ENCODE measurements around the gene WDR77. TPM values are rescaled to one million over a fixed set of nuclear protein-coding genes. Genes with fewer than 3 reads are reported as not detected.

WDR77 gene
- total and polyA plus RNA-seq, 2 of the 13 experiments (the other 11 are each of a cell fraction or from before 2014, with no cell fraction given), result 90.6 to 108 TPM

- in situ Hi-C loops (cut with HindIII; ENCODE audit: extremely low pct_ligation_motif_present, low pct_unique_long_range_greater_than_20kb), result no loop called here
- no peaks in the 10 kb centered on the region for H3K9me3 ChIP-seq (ENCODE audit: low read length)
- POLR2A ChIA-PET, result interaction anchor here (1.5 to 1.6 kb wide), 2 partner anchors 9 to 29 kb away, joined by 4 to 8 read pairs; no protein-coding TSS in a partner anchor
- no peak overlapping the region for H2AFZ ChIP-seq (ENCODE audit: low read length)
- peaks cover 49% of the 10 kb centered on the region for H3K79me2 ChIP-seq (ENCODE audit: insufficient read depth, low read length)
- H3K27me3 ChIP-seq (ENCODE audit: control insufficient read depth in 1 of 2, insufficient read depth in 2 of 2, low read length in 2 of 2), result no peaks in the 10 kb centered on the region; a peak in 1 of 5 replicates
- H3K36me3 ChIP-seq (replicated peaks in 1 of 2; ENCODE audit: control insufficient read depth in 1 of 2, insufficient read depth in 2 of 2, low read length in 2 of 2), result peaks cover 16 to 26% of the 10 kb centered on the region in 2 experiments
- ATAC-seq (no peak), DNase-seq (ENCODE audit: low spot score) (peak; percentile 45), FAIRE-seq (no peak)
- H3K4me1 ChIP-seq (ENCODE audit: insufficient read depth, low read length), result peaks cover 67% of the 10 kb centered on the region
- H3K27ac ChIP-seq (ENCODE audit: extremely low read length, insufficient read depth, low read length), result peak overlapping the region; percentile 86
- intact Hi-C loops (cut with micrococcal nuclease; ENCODE audit: unreplicated experiment), result no loop called here
- TSS peak; percentile 49 for BruUV-seq (replicated peaks)
- WGBS (ENCODE audit: low lambda C conversion rate), result 21% methylated on average over 4 of the region's 4 CpGs
- H3K9ac ChIP-seq (ENCODE audit: insufficient read depth, low read depth, low read length), result peak overlapping the region; percentile 82
- peak overlapping the region; percentile 76 for H3K4me2 ChIP-seq (ENCODE audit: low read depth, low read length)
- H4K20me1 ChIP-seq (ENCODE audit: insufficient read depth, low read length), result no peaks in the 10 kb centered on the region
- peak overlapping the region; percentile 77 to 98 (median 96); a peak in 5 of 6 replicates for H3K4me3 ChIP-seq (replicated peaks in 1 of 3; ENCODE audit: insufficient read depth in 1 of 3, low read depth in 2 of 3, low read length in 3 of 3)
- CTCF ChIA-PET (ENCODE audit: low intra/inter-chr PET ratio, low total read pairs), result no interaction called here
- TF ChIP-seq FOXA1 (IDR thresholded peaks at IDR 0.05) (no peak), FOXA1 (CRISPR knock-in tag; IDR thresholded peaks at IDR 0.05) (peak; percentile 24; the same call in 1 of the 2 replicates), PHF8 (CRISPR knock-in tag; IDR thresholded peaks at IDR 0.05) (0 out of 2 replicates have a peak, but pooled peaks have one; percentile 24), SOX5 (CRISPR knock-in tag; IDR thresholded peaks at IDR 0.05; ENCODE audit: borderline replicate concordance) (peak; percentile 23; the same call in 1 of the 2 replicates), RBAK (CRISPR knock-in tag; IDR thresholded peaks at IDR 0.05) (no peak), ZNF143 (CRISPR knock-in tag; IDR thresholded peaks at IDR 0.05) (peak; percentile 35; the same call in 1 of the 2 replicates), SAP130 (CRISPR knock-in tag; IDR thresholded peaks at IDR 0.05; ENCODE audit: low read depth) (peak; percentile 56; the same call in 1 of the 2 replicates), ZNF576 (CRISPR knock-in tag; IDR thresholded peaks at IDR 0.05) (no peak), ARID3A (IDR thresholded peaks at IDR 0.05; ENCODE audit: low read depth, low read length) (no peak), HNF4A (CRISPR knock-in tag; IDR thresholded peaks at IDR 0.05) (peak; percentile 43; the same call in 1 of the 2 replicates), NFKBIZ (CRISPR knock-in tag; IDR thresholded peaks at IDR 0.05) (no peak), ARID5B (CRISPR knock-in tag; IDR thresholded peaks at IDR 0.05) (peak; percentile 24; the same call in 1 of the 2 replicates), FOXC1 (CRISPR knock-in tag; IDR thresholded peaks at IDR 0.05; ENCODE audit: borderline replicate concordance) (no peak), FOXK1 (CRISPR knock-in tag; IDR thresholded peaks at IDR 0.05; ENCODE audit: borderline replicate concordance, low read depth) (no peak), MIER3 (CRISPR knock-in tag; IDR thresholded peaks at IDR 0.05; ENCODE audit: borderline replicate concordance) (no peak), EP300 (IDR thresholded peaks at IDR 0.05; ENCODE audit: low read depth in 2 of 2, low read length in 2 of 2) (peak in 1 of 2 experiments; percentile 41; a peak in 1 of 4 replicates), EP300 (CRISPR knock-in tag; IDR thresholded peaks at IDR 0.05; ENCODE audit: borderline replicate concordance) (no peak; the same call in 1 of the 2 replicates)
Observed at GRCh38 chr1:111446967-111447892, 1.8 kb downstream of the WDR77 start.

Measured in HepG2 (cell line).